Ovary (tissue), 9 donors: Measurements from ENCODE around the gene NPAS2. TPM values are rescaled to one million over a fixed set of nuclear protein-coding genes. Genes with fewer than 3 reads are reported as not detected.

Source experiments
- DNase-seq, 5 donors: peaks; one replicate each; pipeline ENCODE4 v3.0.0-alpha.2; 2019 to 2020
- H3K27ac ChIP-seq, 2 donors: fragments of 200-600 bp; one replicate each; pipeline versions ENCODE4 v1.5.1 to v1.8.0; 2019 to 2022
- H3K27me3 ChIP-seq: fragments of 200-600 bp; one replicate; pipeline ENCODE4 v1.8.0; 2022
- H3K36me3 ChIP-seq: fragments of 200-600 bp; sonication (generic); one replicate; pipeline ENCODE4 v1.5.1; 2019
- H3K4me1 ChIP-seq: one replicate; pipeline ENCODE4 v1.8.1; 2013; ENCODE audit warnings: mild to moderate bottlenecking, moderate library complexity; ENCODE audit not compliant: insufficient read depth
- H3K4me3 ChIP-seq: fragments of 200-600 bp; sonication (generic); one replicate; pipeline ENCODE4 v1.5.1; 2017
- H3K9me3 ChIP-seq, 2 donors: fragments of 200-600 bp in 1 of 2; sonication (generic) in 1 of 2; one replicate each; pipeline versions ENCODE4 v1.5.1 to v1.8.1; 2013 to 2019; ENCODE audit warnings: mild to moderate bottlenecking in 1 of 2, moderate library complexity in 1 of 2
- EP300 ChIP-seq: sonication (generic); formaldehyde crosslinking; IDR thresholded peaks from one replicate; pipeline ENCODE4 v1.6.1; 2017; ENCODE audit warnings: antibody characterized with exemption
- POLR2A ChIP-seq: fragments of 450-650 bp; IDR thresholded peaks from one replicate; pipeline ENCODE4 v1.6.1; 2017; ENCODE audit warnings: antibody characterized with exemption, mild to moderate bottlenecking, moderate library complexity
- WGBS, 3 donors: extraction: QIAGEN DNeasy Blood & Tissue Kit in 1 of 3; methylation state at CpG; one replicate each; pipeline versions ENCODE4 v1.1.5 to v1.1.7; 2013 to 2017; 5-methylcytosine and 5-hydroxymethylcytosine counted together
- intact Hi-C, 4 donors: fragments of 100-400 bp; cut with DNase I; formaldehyde crosslinking; loops; one replicate each; pipeline versions ENCODE4 v1.11.0 to v1.15.1; 2022 to 2023
- polyA plus RNA-seq, 2 donors: library from polyadenylated mRNA; stranded (reverse); fragments of 200-250 nt in 1 of 2; fragments of 350-450 nt in 1 of 2; fragmentation: Illumina TruSeq in 1 of 2; extraction: RNeasy Lipid Tissue Mini Kit (QIAGEN cat#74804) in 1 of 2; gene quantifications; one replicate each; pipeline ENCODE4 v1.2.3, GENCODE V29; 2013 to 2014
- total RNA-seq, 7 donors: library from RNA; depleted of rRNA in 2 of 7; stranded (reverse); fragments of >200 nt in 2 of 7; fragmentation: NEBNext Ultra II Directional in 3 of 7; extraction: Animal tissue kit (Norgen Biotek cat#: 25700) in 3 of 7; gene quantifications; one replicate each; pipeline versions ENCODE4 v1.1.0 to v1.2.4, GENCODE V29; 2016 to 2023
- TF ChIP-seq, protein P1 (sequence below), 3 donors: fragments of 450-650 bp in 2 of 3; fragments of 200-600 bp in 1 of 3; IDR thresholded peaks; one replicate each; pipeline versions ENCODE4 v1.5.1 to v1.8.0; 2016 to 2022; ENCODE audit warnings: antibody characterized with exemption in 3 of 3, mild to moderate bottlenecking in 1 of 3
- donor health status: DM: no; HTN: no; CAD: no; lungs with moderate emphysema.
- donor health status: DM: no; HTN: no; CAD: no.
- donor health status: Bipolar disorder and iron deficiency.
- donor health status: DM: yes; HTN: yes; CAD: no.
- donor health status: DM: no; HTN: no; CAD: no.
- donor health status: DM: yes; HTN: yes; CAD: no.

Gene NPAS2
- total and polyA plus RNA-seq, 9 donors: 1.6 to 20.6 (median 7.3) TPM

DNA sequence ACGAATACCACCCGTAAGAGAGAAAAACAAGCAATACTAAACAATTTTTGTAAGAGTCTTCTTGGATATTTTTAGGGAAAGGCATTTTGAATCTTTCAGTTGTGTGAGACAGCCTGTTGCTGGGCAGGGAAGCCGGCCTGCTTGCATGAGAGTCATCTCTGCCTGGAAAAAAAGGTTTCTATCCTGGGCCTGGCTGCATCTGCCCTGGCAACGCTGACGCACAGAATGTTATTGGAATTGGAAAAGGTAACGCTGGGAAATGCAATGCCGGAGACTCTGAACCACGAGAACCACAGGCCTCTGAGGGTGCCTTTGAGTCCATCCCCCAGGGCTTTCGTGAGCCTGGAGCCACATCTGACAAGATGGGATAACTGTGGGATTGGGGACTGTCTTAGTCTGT, 17.9 kb upstream of the NPAS2 start:
- no peak overlapping the region for H3K27ac ChIP-seq
- TF ChIP-seq EP300: no peak
- TF ChIP-seq, protein P1, sequence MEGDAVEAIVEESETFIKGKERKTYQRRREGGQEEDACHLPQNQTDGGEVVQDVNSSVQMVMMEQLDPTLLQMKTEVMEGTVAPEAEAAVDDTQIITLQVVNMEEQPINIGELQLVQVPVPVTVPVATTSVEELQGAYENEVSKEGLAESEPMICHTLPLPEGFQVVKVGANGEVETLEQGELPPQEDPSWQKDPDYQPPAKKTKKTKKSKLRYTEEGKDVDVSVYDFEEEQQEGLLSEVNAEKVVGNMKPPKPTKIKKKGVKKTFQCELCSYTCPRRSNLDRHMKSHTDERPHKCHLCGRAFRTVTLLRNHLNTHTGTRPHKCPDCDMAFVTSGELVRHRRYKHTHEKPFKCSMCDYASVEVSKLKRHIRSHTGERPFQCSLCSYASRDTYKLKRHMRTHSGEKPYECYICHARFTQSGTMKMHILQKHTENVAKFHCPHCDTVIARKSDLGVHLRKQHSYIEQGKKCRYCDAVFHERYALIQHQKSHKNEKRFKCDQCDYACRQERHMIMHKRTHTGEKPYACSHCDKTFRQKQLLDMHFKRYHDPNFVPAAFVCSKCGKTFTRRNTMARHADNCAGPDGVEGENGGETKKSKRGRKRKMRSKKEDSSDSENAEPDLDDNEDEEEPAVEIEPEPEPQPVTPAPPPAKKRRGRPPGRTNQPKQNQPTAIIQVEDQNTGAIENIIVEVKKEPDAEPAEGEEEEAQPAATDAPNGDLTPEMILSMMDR (IDR thresholded peaks at IDR 0.05): no peak
- no peak for TF ChIP-seq POLR2A
- no peaks in the 10 kb centered on the region for H3K27me3 ChIP-seq
- H3K9me3 ChIP-seq: no peaks in the 10 kb centered on the region
- WGBS, 3 donors: 91 to 92% (median 91%) methylated on average over 9 of the region's 9 CpGs
- H3K4me3 ChIP-seq: no peak overlapping the region
- DNase-seq: no peak
- no peaks in the 10 kb centered on the region for H3K4me1 ChIP-seq
- intact Hi-C loops: no loop called here
- no peaks in the 10 kb centered on the region for H3K36me3 ChIP-seq

DNA sequence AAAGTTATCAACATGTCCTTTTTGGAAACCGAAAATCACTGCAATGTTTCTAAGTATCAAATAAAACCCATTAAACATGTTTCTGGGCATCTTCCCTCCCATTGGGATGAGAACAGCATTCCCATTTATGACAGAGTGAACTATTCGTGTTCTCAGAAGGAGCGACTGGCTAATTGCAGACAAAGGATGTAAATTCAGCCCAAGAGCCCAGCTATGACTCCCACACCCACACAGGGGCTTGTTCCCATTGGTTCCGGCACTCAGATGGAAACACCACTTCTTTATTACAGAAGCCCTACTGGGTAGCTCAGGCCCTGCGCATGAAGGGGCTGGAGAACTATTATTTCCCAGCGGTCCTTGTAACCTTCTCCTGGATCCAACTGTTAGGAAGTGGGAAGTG, 16.6 kb upstream of the NPAS2 start:
- Histone ChIP-seq H3K4me1 (no peaks in the 10 kb centered on the region), H3K4me3 (no peak overlapping the region), H3K27ac (no peak overlapping the region), H3K9me3 (no peaks in the 10 kb centered on the region), H3K36me3 (no peaks in the 10 kb centered on the region), H3K27me3 (no peaks in the 10 kb centered on the region)
- 59 to 70% (median 66%) methylated on average over 6 of the region's 6 CpGs for WGBS, 3 donors
- no peak for TF ChIP-seq POLR2A
- TF ChIP-seq, protein P1 (IDR thresholded peaks at IDR 0.05): no peak
- TF ChIP-seq EP300: no peak
- DNase-seq: no peak
- intact Hi-C loops: no loop called here

DNA sequence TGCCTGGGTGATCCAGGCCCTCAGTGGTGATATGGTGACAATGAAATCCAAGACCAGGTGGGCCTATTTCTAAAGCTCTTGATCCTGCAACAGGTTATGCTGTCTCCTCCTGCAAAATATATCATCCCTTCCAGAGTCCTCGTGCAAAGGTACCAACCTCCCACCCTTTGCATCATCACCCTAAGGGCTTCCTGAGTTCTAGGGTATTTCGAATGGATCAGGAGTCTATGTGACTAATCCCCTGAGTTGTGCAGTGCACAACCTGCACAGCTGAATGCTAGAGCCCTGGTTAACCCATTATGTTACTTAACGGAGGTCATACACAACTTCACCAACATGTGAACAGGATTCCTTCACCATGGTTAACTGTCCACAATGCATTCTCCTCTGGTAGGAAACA, 13.4 kb upstream of the NPAS2 start:
- TF ChIP-seq POLR2A: no peak
- TF ChIP-seq, protein P1 (IDR thresholded peaks at IDR 0.05): no peak
- no peak for TF ChIP-seq EP300

DNA sequence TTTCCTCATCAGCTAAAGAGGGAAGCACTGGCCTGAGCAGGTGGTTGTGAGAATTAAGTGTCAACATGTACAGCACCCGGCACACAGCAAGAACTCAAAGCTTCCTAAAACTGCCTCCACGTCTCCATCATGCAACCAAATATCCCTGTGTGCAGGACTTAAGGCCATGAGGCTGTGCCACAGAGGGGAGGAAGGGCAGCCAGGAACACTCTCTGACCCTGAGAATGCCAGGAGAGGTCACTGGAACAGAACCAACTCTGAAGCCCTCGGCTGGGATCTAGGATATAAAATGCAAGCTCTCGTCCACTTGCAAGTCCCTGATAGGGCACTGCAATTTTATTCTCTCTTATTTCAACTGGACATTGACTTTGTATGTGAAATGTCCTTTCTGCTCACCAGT, 12.2 kb upstream of the NPAS2 start:
- Histone ChIP-seq H3K4me1 (no peaks in the 10 kb centered on the region), H3K9me3 (no peaks in the 10 kb centered on the region), H3K4me3 (no peak overlapping the region), H3K36me3 (no peaks in the 10 kb centered on the region), H3K27me3 (no peaks in the 10 kb centered on the region), H3K27ac (no peak overlapping the region)
- 74 to 89% (median 83%) methylated on average over 4 of the region's 4 CpGs for WGBS, 3 donors
- TF ChIP-seq, protein P1 (IDR thresholded peaks at IDR 0.05): no peak
- TF ChIP-seq POLR2A: no peak
- no peak for TF ChIP-seq EP300
- DNase-seq: no peak
- intact Hi-C loops: no loop called here

More for the DNA sequence above, 13.4 kb upstream of the NPAS2 start:
- Histone ChIP-seq H3K4me1 (no peaks in the 10 kb centered on the region), H3K4me3 (no peak overlapping the region), H3K9me3 (no peaks in the 10 kb centered on the region), H3K27ac (no peak overlapping the region), H3K36me3 (no peaks in the 10 kb centered on the region), H3K27me3 (no peaks in the 10 kb centered on the region)
- no peak for DNase-seq
- WGBS, 3 donors: 80 to 88% (median 80%) methylated on average over 3 of the region's 3 CpGs
- intact Hi-C loops: no loop called here
